Lower leg skin (tissue), 3 donors: ENCODE results near the gene AUTS2.

ENCODE experiments used
- POLR2A ChIP-seq, 2 donors: fragments of 450-650 bp; IDR thresholded peaks; one replicate each; pipeline ENCODE4 v1.6.1; 2016 to 2017; ENCODE audit warnings: antibody characterized with exemption in 2 of 2, mild to moderate bottlenecking in 1 of 2, moderate library complexity in 1 of 2
- TF ChIP-seq, protein P1 (sequence below), 3 donors: fragments of 450-650 bp; IDR thresholded peaks; one replicate each; pipeline ENCODE4 v1.5.1; 2016; ENCODE audit warnings: antibody characterized with exemption in 3 of 3, mild to moderate bottlenecking in 3 of 3, moderate library complexity in 2 of 3

DNA sequence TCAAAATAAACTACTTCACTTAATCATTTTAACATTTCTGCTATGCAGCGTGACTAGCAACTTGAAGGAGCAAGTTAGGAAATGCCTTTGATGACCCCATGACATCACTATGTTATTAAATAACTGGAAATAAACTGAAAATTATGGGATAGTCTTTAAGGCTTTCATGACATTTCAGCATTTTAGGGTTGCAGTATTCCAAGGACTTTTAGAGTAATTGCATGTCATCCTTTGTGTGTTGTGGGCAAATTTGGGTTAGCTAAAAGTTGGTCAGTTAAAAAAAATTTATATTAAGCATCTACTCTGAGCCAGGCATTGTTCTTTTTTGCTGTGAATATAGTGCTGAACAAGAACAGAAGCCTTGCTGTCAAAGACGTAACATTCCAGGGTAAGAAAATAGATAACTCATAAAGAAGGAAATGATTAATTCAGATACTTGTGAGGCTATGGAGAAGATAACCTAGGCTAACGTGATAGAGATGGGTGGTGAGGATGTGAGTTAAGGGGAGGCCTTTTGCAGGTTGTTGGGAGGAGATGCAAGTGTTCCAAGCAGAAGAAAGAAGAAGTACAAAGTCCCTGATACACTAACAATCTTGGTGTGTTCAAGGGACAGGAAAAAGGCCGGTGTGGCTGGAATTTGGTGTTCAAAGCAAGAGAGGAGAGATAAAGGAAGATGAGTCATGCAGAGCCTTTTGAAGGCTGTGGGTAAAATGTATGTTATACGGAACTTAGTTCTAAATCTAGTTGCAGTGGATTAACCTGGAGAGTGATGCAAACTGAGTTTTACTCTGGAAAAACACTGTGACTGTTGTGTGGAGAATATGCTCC, 610.2 kb downstream of the AUTS2 start:
- TF ChIP-seq, protein P1, sequence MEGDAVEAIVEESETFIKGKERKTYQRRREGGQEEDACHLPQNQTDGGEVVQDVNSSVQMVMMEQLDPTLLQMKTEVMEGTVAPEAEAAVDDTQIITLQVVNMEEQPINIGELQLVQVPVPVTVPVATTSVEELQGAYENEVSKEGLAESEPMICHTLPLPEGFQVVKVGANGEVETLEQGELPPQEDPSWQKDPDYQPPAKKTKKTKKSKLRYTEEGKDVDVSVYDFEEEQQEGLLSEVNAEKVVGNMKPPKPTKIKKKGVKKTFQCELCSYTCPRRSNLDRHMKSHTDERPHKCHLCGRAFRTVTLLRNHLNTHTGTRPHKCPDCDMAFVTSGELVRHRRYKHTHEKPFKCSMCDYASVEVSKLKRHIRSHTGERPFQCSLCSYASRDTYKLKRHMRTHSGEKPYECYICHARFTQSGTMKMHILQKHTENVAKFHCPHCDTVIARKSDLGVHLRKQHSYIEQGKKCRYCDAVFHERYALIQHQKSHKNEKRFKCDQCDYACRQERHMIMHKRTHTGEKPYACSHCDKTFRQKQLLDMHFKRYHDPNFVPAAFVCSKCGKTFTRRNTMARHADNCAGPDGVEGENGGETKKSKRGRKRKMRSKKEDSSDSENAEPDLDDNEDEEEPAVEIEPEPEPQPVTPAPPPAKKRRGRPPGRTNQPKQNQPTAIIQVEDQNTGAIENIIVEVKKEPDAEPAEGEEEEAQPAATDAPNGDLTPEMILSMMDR (IDR thresholded peaks at IDR 0.05) = no peak
- no peak for TF ChIP-seq POLR2A (IDR thresholded peaks at IDR 0.05)
